Kidney epithelial cell (primary cell): ENCODE measurements around the gene PRELID3B. TPM values are rescaled to one million over a fixed set of nuclear protein-coding genes. Genes with fewer than 3 reads are reported as not detected.

Source experiments
- DNase-seq: peaks from one replicate; pipeline ENCODE4 v3.0.0-alpha.2; 2010; ENCODE audit warnings: low read depth
- H3K27me3 ChIP-seq: 2 replicates; pipeline ENCODE4 v1.6.0; 2011; ENCODE audit warnings: low read length; ENCODE audit not compliant: control insufficient read depth, insufficient read depth
- H3K36me3 ChIP-seq: 2 replicates; pipeline ENCODE4 v1.5.1; 2011; ENCODE audit warnings: low read length; ENCODE audit not compliant: control insufficient read depth, insufficient read depth
- H3K4me3 ChIP-seq: 2 replicates; pipeline ENCODE4 v1.5.1; 2011; ENCODE audit warnings: low read depth, mild to moderate bottlenecking, control low read depth, low read length
- total RNA-seq: library from RNA; depleted of rRNA; stranded (reverse); fragments of >200 nt; gene quantifications from 2 replicates; pipeline ENCODE4 v1.2.3, GENCODE V29; 2015
- TF ChIP-seq, protein P1 (sequence below): IDR thresholded peaks from 2 replicates; pipeline ENCODE4 v1.5.1; 2011; ENCODE audit warnings: mild to moderate bottlenecking, moderate library complexity, low read length, control low read depth, inconsistent platforms; ENCODE audit not compliant: insufficient read depth, poor library complexity, severe bottlenecking

Gene PRELID3B
- total RNA-seq, 1 donor from 2014 or later = 61.5 TPM

DNA sequence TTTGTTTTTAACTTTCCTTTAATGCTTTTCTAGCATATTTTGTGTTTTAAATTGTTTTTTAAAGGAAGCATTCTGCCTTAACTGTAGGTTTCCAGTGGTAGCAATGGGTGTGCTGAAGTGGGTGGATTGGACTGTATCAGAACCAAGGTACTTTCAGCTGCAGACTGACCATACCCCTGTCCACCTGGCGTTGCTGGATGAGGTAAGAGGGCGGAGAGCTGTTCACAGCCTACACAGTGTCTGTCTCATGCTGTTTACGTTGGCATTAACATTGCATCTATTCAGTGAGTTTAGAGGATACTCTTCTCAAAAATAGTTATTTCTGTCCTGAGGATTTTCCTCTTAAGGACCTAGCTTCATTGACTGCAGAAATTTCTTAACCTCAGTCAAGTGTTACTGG, 49.7 kb downstream of the PRELID3B start:
- TF ChIP-seq, protein P1, sequence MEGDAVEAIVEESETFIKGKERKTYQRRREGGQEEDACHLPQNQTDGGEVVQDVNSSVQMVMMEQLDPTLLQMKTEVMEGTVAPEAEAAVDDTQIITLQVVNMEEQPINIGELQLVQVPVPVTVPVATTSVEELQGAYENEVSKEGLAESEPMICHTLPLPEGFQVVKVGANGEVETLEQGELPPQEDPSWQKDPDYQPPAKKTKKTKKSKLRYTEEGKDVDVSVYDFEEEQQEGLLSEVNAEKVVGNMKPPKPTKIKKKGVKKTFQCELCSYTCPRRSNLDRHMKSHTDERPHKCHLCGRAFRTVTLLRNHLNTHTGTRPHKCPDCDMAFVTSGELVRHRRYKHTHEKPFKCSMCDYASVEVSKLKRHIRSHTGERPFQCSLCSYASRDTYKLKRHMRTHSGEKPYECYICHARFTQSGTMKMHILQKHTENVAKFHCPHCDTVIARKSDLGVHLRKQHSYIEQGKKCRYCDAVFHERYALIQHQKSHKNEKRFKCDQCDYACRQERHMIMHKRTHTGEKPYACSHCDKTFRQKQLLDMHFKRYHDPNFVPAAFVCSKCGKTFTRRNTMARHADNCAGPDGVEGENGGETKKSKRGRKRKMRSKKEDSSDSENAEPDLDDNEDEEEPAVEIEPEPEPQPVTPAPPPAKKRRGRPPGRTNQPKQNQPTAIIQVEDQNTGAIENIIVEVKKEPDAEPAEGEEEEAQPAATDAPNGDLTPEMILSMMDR = no peak
- DNase-seq = no peak
- Histone ChIP-seq H3K36me3 (peaks cover 4% of the 10 kb centered on the region), H3K4me3 (no peak overlapping the region), H3K27me3 (no peaks in the 10 kb centered on the region)

DNA sequence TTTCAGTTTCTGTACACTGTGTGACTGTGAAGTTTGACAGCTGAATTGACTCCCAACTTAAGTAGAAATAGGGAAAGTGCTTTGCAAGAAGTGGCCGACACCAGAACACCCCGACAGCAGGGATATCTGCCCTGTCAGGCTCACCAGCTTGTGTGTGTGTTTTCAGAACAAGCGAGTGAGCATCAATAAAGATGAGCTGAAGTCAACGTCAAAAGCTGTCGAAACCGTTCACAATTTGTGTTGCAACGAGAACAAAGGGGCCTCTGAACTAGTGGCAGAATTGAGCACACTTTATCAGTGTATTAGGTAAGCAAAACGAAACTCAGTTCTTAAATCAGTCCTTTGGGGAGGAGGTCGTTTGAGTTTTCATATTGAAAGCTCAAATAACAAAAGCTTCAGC, 50.9 kb downstream of the PRELID3B start:
- no peaks in the 10 kb centered on the region for H3K27me3 ChIP-seq
- DNase-seq = no peak
- peaks cover 2% of the 10 kb centered on the region for H3K36me3 ChIP-seq
- H3K4me3 ChIP-seq = no peak overlapping the region
- TF ChIP-seq, protein P1 = no peak

DNA sequence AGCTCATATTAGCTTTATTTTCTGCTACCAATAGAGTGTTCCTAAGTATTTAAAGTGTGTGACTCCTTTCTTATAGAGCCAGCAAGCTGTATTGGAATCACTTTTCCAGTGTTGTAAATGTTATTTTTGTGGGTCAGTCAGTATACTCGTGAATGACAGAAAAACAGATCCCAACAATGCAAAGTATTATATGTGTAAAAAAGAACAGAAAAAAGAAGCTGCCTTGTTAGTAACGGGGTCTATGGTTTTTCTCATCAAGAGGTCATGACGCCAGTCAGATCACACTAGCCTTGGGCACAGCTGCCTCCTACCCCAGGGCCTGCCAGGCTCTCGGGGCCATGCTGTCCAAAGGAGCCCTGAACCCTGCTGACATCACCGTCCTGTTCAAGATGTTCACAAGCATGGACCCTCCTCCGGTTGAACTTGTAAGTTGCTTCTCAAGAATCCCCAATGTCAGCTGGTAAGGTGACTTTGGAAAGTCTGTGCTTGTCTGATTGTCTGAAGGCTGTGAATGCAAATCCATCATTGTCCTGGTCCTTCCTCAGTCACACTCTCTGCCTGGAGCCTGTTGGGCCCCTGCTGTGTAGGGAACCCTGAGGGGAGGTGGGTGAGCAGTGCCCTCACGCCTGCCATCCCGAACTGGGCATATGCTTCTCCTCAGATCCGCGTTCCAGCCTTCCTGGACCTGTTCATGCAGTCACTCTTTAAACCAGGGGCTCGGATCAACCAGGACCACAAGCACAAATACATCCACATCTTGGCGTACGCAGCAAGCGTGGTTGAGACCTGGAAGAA, 51.7 kb downstream of the PRELID3B start:
- Histone ChIP-seq H3K27me3 (no peaks in the 10 kb centered on the region), H3K4me3 (no peak overlapping the region), H3K36me3 (peaks cover 1% of the 10 kb centered on the region)
- no peak for DNase-seq
- TF ChIP-seq, protein P1 = no peak

DNA sequence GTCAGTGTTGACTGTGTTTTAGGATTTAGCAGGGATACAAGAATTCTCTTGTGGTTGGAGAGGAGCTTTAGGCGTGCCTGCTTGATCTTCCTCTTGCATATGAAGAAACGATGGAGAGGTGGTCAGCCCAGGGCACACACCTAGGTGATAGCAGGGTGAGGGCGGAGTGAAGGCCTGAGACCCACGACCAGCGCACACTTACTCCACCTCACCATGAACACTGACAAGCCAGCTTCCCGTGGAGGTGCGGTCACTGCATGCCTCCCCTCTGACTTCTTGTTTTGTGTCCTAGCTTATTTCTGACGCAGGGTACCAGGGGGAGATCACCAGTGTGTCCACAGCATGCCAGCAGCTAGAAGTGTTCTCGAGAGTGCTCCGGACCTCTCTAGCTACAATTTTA, 53.4 kb downstream of the PRELID3B start:
- H3K4me3 ChIP-seq = no peak overlapping the region
- no peaks in the 10 kb centered on the region for H3K27me3 ChIP-seq
- TF ChIP-seq, protein P1 = no peak
- DNase-seq = no peak
- H3K36me3 ChIP-seq = peaks cover 1% of the 10 kb centered on the region

DNA sequence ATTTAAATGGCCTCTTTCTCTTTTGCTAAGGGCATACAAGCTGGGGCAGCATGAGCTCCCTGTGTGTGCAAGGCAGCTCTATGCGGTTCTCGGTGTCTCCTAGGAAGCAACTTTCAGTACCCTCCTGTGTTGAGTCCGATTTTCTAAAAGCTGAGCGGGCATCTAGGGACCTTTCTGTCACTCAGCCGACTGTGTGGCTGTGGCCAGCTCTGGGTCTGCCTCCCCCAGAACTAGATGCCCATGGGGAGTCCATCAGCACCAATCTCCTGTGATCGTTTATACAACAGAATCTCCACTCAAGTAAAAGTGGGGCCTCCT, 54.1 kb downstream of the PRELID3B start:
- TF ChIP-seq, protein P1 = no peak
- DNase-seq = no peak
- Histone ChIP-seq H3K36me3 (peaks cover 1% of the 10 kb centered on the region), H3K27me3 (no peaks in the 10 kb centered on the region), H3K4me3 (no peak overlapping the region)
